CD14-positive monocyte (primary cell): ENCODE measurements around the gene IFIH1. TPM values are rescaled to one million over a fixed set of nuclear protein-coding genes. Genes with fewer than 3 reads are reported as not detected.

Source experiments
- DNase-seq, 3 donors: peaks; one replicate each; pipeline ENCODE4 v3.0.0-alpha.2; 2011 to 2022
- H2AFZ ChIP-seq: 2 replicates; pipeline ENCODE4 v1.6.0; 2012; ENCODE audit warnings: mild to moderate bottlenecking, low read depth, low read length, inconsistent platforms; ENCODE audit not compliant: insufficient read depth, poor library complexity, severe bottlenecking
- H3K27ac ChIP-seq, 2 donors: 1 replicate in 1 of 2; 2 replicates in 1 of 2; pipeline ENCODE4 v1.5.1; 2012 to 2013; ENCODE audit warnings: low read length in 2 of 2, control low read depth in 1 of 2, inconsistent platforms in 1 of 2, low read depth in 1 of 2, mild to moderate bottlenecking in 1 of 2
- H3K27me3 ChIP-seq, 2 donors: one replicate each; pipeline versions ENCODE4 v1.6.0 to v1.6.1; 2011 to 2013; ENCODE audit warnings: low read length in 2 of 2; ENCODE audit not compliant: control insufficient read depth in 2 of 2, insufficient read depth in 2 of 2
- H3K36me3 ChIP-seq, 2 donors: replicated peaks in 1 of 2; 1 replicate in 1 of 2; 2 replicates in 1 of 2; pipeline versions ENCODE4 v1.5.1 to v1.6.1; 2012 to 2013; ENCODE audit warnings: low read length in 2 of 2, control low read depth in 1 of 2, inconsistent platforms in 1 of 2, mild to moderate bottlenecking in 1 of 2; ENCODE audit not compliant: insufficient read depth in 2 of 2, control insufficient read depth in 1 of 2
- H3K4me1 ChIP-seq, 2 donors: 1 replicate in 1 of 2; 2 replicates in 1 of 2; pipeline versions ENCODE4 v1.5.1 to v1.6.1; 2012 to 2013; ENCODE audit warnings: low read length in 2 of 2, control low read depth in 1 of 2, inconsistent platforms in 1 of 2, mild to moderate bottlenecking in 1 of 2, moderate library complexity in 1 of 2; ENCODE audit not compliant: insufficient read depth in 2 of 2, control insufficient read depth in 1 of 2
- H3K4me2 ChIP-seq: replicated peaks from 2 replicates; pipeline ENCODE3; 2012; ENCODE audit warnings: low read length, moderate library complexity, mild to moderate bottlenecking; ENCODE audit not compliant: poor library complexity, severe bottlenecking; ENCODE audit errors: extremely low read depth
- H3K4me3 ChIP-seq, 3 experiments: fragments of 200-600 bp in 1 of 3; sonication (generic) in 1 of 3; replicated peaks in 1 of 3; 1 replicate in 2 of 3; 2 replicates in 1 of 3; pipeline ENCODE4 v1.5.1; 2011 to 2013; ENCODE audit warnings: low read length in 3 of 3, mild to moderate bottlenecking in 3 of 3, control low read depth in 2 of 3, low read depth in 2 of 3, inconsistent platforms in 1 of 3, moderate library complexity in 1 of 3
- H3K79me2 ChIP-seq: 2 replicates; pipeline ENCODE4 v1.6.0; 2012; ENCODE audit warnings: mild to moderate bottlenecking, control low read depth, inconsistent platforms, low read length, moderate library complexity; ENCODE audit not compliant: insufficient read depth
- H3K9ac ChIP-seq: 2 replicates; pipeline ENCODE4 v1.6.0; 2017; ENCODE audit warnings: low read length, mild to moderate bottlenecking; ENCODE audit not compliant: insufficient read depth, poor library complexity, severe bottlenecking
- H3K9me3 ChIP-seq, 2 donors: replicated peaks in 1 of 2; 1 replicate in 1 of 2; 2 replicates in 1 of 2; pipeline versions ENCODE4 v1.5.1 to v1.6.1; 2012 to 2013; ENCODE audit warnings: low read length in 2 of 2, control low read depth in 1 of 2; ENCODE audit not compliant: control insufficient read depth in 1 of 2, insufficient read depth in 1 of 2
- H4K20me1 ChIP-seq: 2 replicates; pipeline ENCODE4 v1.6.0; 2012; ENCODE audit warnings: mild to moderate bottlenecking, low read length, control low read depth, moderate library complexity; ENCODE audit not compliant: insufficient read depth
- H3K27ac Mint-ChIP-seq, 7 donors: one replicate each; pipeline ENCODE4 v1.8.0; 2020; ENCODE audit warnings: mild to moderate bottlenecking in 7 of 7, mixed read lengths in 7 of 7, moderate library complexity in 6 of 7, inconsistent platforms in 2 of 7
- H3K27me3 Mint-ChIP-seq, 3 donors: one replicate each; pipeline ENCODE4 v1.8.0; 2021 to 2022; ENCODE audit warnings: low read depth in 3 of 3, mild to moderate bottlenecking in 3 of 3, mixed read lengths in 3 of 3, moderate library complexity in 3 of 3, inconsistent platforms in 1 of 3
- H3K36me3 Mint-ChIP-seq, 2 donors: one replicate each; pipeline ENCODE4 v1.8.0; 2020; ENCODE audit warnings: mixed read lengths in 2 of 2, inconsistent platforms in 1 of 2, mild to moderate bottlenecking in 1 of 2
- H3K4me1 Mint-ChIP-seq: one replicate; pipeline ENCODE4 v1.8.0; 2020; ENCODE audit warnings: mild to moderate bottlenecking, mixed read lengths
- H3K4me3 Mint-ChIP-seq, 2 donors: one replicate each; pipeline ENCODE4 v1.8.0; 2020; ENCODE audit warnings: mild to moderate bottlenecking in 2 of 2, mixed read lengths in 2 of 2, moderate library complexity in 1 of 2
- H3K9me3 Mint-ChIP-seq, 7 donors: one replicate each; pipeline ENCODE4 v1.8.0; 2020 to 2022; ENCODE audit warnings: mixed read lengths in 7 of 7, mild to moderate bottlenecking in 6 of 7, moderate library complexity in 6 of 7, inconsistent platforms in 2 of 7
- CTCF ChIP-seq: fragments of 200-600 bp; IDR thresholded peaks from one replicate; pipeline ENCODE4 v1.8.0; 2022; ENCODE audit warnings: antibody characterized with exemption, mild to moderate bottlenecking
- WGBS: methylation state at CpG from one replicate; pipeline ENCODE4 v1.1.5; 2013; ENCODE audit warnings: missing lambda C conversion rate; ENCODE audit not compliant: insufficient coverage; 5-methylcytosine and 5-hydroxymethylcytosine counted together
- intact Hi-C, 2 donors: fragments of 100-400 bp; cut with micrococcal nuclease; formaldehyde crosslinking; loops; one replicate each; pipeline versions ENCODE4 v1.15.0 to v1.15.1; 2023
- polyA plus RNA-seq, 3 donors: library from polyadenylated mRNA; depleted of rRNA in 1 of 3; unstranded in 2 of 3; stranded (reverse) in 1 of 3; fragments of 300-500 nt in 2 of 3; fragments of >200 nt in 1 of 3; fragmentation: Illumina TruSeq in 2 of 3; gene quantifications; 1 replicate in 2 of 3; 2 replicates in 1 of 3; pipeline ENCODE4 v1.2.3, GENCODE V29; 2012 to 2021

The IFIH1 gene
- polyA plus RNA-seq, 3 donors, result 11.6 to 17.6 (median 17.1) TPM

GRCh38 chr2:162220368-162220767 is 98.1 kb downstream of the IFIH1 start:
- Histone ChIP-seq H3K9me3 (no peaks in the 10 kb centered on the region), H3K4me3 (no peak overlapping the region), H3K4me2 (no peak overlapping the region), H4K20me1 (no peaks in the 10 kb centered on the region), H3K27ac (no peak overlapping the region), H3K79me2 (no peaks in the 10 kb centered on the region), H3K36me3 (no peaks in the 10 kb centered on the region), H3K9ac (no peak overlapping the region), H2AFZ (no peak overlapping the region), H3K4me1 (peaks cover 0 to 4% of the 10 kb centered on the region in 2 donors), H3K27me3 (no peaks in the 10 kb centered on the region)
- no peak for DNase-seq
- Mint-ChIP-seq H3K27ac (no peak overlapping the region), H3K4me3 (no peak overlapping the region), H3K9me3 (no peaks in the 10 kb centered on the region), H3K27me3 (no peaks in the 10 kb centered on the region), H3K36me3 (no peaks in the 10 kb centered on the region), H3K4me1 (peaks cover 9% of the 10 kb centered on the region)
- intact Hi-C loops, result loop anchor here (2.0 kb wide), 2 partner anchors 76 to 78 kb away; no protein-coding TSS in a partner anchor
- TF ChIP-seq CTCF, result no peak
- no CpG with 5 or more reads among the region's 1 CpG for WGBS

- Mint-ChIP-seq H3K9me3 (no peaks in the 10 kb centered on the region), H3K27me3 (no peaks in the 10 kb centered on the region), H3K4me3 (no peak overlapping the region), H3K36me3 (no peaks in the 10 kb centered on the region), H3K27ac (no peak overlapping the region), H3K4me1 (peaks cover 9% of the 10 kb centered on the region)
- Histone ChIP-seq H2AFZ (no peak overlapping the region), H3K27me3 (no peaks in the 10 kb centered on the region), H3K36me3 (no peaks in the 10 kb centered on the region), H3K9me3 (no peaks in the 10 kb centered on the region), H4K20me1 (no peaks in the 10 kb centered on the region), H3K79me2 (no peaks in the 10 kb centered on the region), H3K9ac (no peak overlapping the region), H3K4me3 (no peak overlapping the region), H3K4me1 (peaks cover 0 to 4% of the 10 kb centered on the region in 2 donors), H3K27ac (no peak overlapping the region), H3K4me2 (no peak overlapping the region)
- TF ChIP-seq CTCF, result no peak
- intact Hi-C loops, result no loop called here
- no CpG with 5 or more reads among the region's 4 CpGs for WGBS
- no peak for DNase-seq
Measured at GRCh38 chr2:162219426-162219825, 99.1 kb downstream of the IFIH1 start.
